ENCODE measurements around the gene ATG16L1.

The ATG16L1 gene

DNA sequence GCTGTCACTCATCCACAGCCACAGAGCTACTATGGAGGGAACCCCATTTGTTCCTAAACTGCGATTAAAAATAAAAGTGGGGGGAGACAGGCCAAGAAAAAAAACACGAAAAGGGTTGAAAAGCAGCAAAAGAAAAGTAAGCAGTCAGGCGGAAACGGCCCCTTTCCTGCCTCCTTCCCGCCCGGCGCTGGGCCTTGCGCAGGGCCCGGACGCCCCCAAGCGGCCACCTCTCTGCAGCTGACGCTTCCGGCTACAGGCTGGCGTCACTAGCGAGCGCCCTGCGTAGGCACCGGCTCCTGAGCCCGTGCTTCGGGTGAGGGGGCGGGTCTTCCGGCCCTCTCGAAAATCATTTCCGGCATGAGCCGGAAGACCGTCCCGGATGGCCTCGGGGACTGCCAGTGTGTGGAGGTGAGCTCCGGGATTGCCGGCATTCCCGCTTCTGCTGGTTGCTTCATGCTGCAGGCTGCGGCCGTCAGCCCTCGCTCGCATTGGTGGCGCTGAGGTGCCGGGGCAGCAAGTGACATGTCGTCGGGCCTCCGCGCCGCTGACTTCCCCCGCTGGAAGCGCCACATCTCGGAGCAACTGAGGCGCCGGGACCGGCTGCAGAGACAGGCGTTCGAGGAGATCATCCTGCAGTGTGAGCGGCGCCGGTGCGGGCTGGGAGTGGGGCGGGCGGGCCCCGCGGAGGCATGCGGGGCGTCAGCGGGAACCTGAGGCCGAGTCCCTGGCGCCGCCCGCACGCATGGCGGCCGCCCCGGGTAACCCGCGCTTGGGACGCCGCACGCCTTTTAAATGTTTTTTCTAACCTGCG lies at the start of gene ATG16L1:
Gene ATG16L1 (plus strand): TSS at position 368 of the 811 bp plus-strand sequence. CDS start 155 bp downstream, at position 523.
- in situ Hi-C loops (cut with MboI; ENCODE audit: low pct_unique_long_range_greater_than_20kb, low sequenced_read_pairs) = loop anchor here (25.0 kb wide), 1 partner anchor 389 kb away; the partner anchor contains the start of gene SNORC

DNA sequence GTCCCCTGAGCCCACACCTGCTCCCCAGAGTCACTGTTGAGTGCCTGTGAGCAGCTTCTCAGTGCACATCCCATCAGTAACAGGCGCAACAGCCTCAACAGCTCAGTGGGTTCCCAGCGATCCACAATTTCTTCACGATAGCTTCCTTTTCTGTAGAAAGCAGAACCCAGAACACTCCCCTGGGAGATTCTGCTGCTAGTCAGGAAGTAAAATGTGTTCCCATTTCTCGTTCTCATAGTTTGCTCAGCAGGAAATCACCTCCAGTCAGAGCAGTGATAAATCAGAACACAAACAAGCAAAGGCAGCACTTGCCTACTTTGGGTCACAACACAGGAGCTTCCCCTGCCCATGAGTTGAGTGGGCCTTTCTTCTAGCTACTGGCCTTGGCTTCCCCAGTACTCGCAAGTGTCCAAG lies 48.9 kb upstream of the ATG16L1 start:
- in situ Hi-C loops (cut with MboI; ENCODE audit: low pct_unique_long_range_greater_than_20kb, low sequenced_read_pairs) = no loop called here
- DNase-seq = peak; percentile 22

More for the DNA sequence above, at the start of gene ATG16L1:
- peak; percentile 97 for DNase-seq

- DNase-seq = no peak
- in situ Hi-C loops (cut with MboI; ENCODE audit: low pct_unique_long_range_greater_than_20kb, low sequenced_read_pairs) = no loop called here
Observed at GRCh38 chr2:233203060-233203459, 48.4 kb upstream of the ATG16L1 start.

GRCh38 chr2:233204286-233204936 lies 47.1 kb upstream of the ATG16L1 start:
- in situ Hi-C loops (cut with MboI; ENCODE audit: low pct_unique_long_range_greater_than_20kb, low sequenced_read_pairs) = no loop called here
- DNase-seq = no peak

DNA sequence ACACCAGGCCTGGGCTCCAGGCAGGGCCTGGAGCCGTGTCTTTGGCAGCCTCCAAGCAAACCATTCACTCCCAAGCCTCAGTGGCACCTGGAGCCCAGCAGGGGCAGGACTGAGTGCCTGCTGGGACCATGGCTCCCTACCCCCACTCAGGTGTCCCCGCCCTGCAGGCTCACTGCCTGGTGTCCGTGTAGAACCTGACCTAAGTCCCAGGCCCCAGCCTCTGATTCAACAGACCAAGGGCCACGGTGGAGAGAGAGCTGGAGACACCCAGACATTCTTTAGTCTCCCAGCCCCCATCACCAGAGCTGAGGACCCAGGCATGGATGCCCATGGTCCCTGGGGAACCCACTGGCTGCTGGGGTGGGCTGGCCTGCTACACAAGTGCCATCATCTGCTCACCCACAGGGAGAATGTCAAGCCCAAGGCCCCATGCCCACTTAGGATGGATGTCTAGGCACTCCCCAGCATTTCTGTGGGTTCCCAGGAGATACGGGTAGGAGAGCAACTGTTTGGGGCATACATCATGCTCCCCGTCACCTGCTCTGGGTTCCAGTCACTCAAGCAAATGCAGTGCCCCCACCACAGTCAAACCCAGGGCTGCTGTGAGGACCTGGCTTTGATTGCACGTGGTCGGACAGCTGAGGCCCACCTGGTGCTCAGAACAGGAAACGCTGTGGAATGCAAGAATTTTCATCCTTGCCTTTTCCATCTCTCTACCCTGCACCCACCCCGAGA lies 42.9 kb upstream of the ATG16L1 start:
- DNase-seq = no peak

GRCh38 chr2:233209117-233209532 lies 42.3 kb upstream of the ATG16L1 start:
- no peak for DNase-seq
- in situ Hi-C loops (cut with MboI; ENCODE audit: low pct_unique_long_range_greater_than_20kb, low sequenced_read_pairs) = no loop called here

More for the DNA sequence above, 42.9 kb upstream of the ATG16L1 start:
- in situ Hi-C loops (cut with MboI; ENCODE audit: low pct_unique_long_range_greater_than_20kb, low sequenced_read_pairs) = no loop called here

GRCh38 chr2:233209533-233210171 lies 41.8 kb upstream of the ATG16L1 start:
- DNase-seq = no peak
- in situ Hi-C loops (cut with MboI; ENCODE audit: low pct_unique_long_range_greater_than_20kb, low sequenced_read_pairs) = no loop called here

DNA sequence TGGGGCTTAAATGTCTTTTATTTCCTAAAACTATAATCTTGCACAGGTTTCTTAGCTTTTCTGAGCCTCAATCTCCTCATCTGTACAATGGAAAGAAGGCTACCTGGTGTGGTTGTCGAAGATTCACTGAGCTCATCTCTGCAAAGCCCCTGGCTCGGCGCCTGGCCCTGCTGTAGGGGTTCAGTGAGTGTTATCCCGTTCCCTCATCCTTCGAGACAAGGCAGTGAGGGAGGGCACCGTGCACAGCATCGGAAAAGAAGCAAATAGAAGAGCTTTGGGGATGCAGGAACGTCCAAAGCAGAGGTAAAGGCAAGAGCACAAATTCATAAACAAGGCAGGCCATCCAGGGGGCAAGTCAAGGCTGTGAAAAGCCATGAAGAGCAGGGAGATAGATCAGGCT lies 41.2 kb upstream of the ATG16L1 start:
- no peak for DNase-seq
- in situ Hi-C loops (cut with MboI; ENCODE audit: low pct_unique_long_range_greater_than_20kb, low sequenced_read_pairs) = no loop called here

GRCh38 chr2:233210843-233211547 lies 40.5 kb upstream of the ATG16L1 start:
- in situ Hi-C loops (cut with MboI; ENCODE audit: low pct_unique_long_range_greater_than_20kb, low sequenced_read_pairs) = no loop called here
- DNase-seq = no peak

GRCh38 chr2:233211548-233211895 lies 40.0 kb upstream of the ATG16L1 start:
- in situ Hi-C loops (cut with MboI; ENCODE audit: low pct_unique_long_range_greater_than_20kb, low sequenced_read_pairs) = no loop called here
- DNase-seq = no peak

DNA sequence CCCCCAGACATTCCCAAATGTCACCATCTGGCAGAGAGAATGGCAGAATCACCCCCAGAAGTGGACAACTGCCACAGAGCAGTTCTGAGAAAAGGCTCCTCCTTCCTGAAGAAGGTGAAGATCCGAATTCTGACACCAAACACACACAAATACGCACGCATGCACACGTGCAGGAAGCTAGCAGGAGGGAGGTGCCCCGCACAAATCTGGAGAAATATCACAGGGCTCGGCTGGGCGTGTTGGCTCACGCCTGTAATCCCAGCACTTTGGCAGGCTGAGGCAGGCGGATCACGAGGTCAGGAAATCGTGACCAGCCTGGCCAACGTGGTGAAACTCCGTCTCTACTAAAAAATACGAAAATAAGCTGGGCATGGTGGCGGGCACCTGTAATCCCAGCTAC lies 38.5 kb upstream of the ATG16L1 start:
- in situ Hi-C loops (cut with MboI; ENCODE audit: low pct_unique_long_range_greater_than_20kb, low sequenced_read_pairs) = no loop called here

GRCh38 chr2:233213975-233214374 lies 37.5 kb upstream of the ATG16L1 start:
- in situ Hi-C loops (cut with MboI; ENCODE audit: low pct_unique_long_range_greater_than_20kb, low sequenced_read_pairs) = no loop called here
- DNase-seq = no peak

More for the DNA sequence above, 38.5 kb upstream of the ATG16L1 start:
- DNase-seq = no peak

GRCh38 chr2:233217892-233218377 lies 33.5 kb upstream of the ATG16L1 start:
- in situ Hi-C loops (cut with MboI; ENCODE audit: low pct_unique_long_range_greater_than_20kb, low sequenced_read_pairs) = no loop called here
- DNase-seq = no peak

DNA sequence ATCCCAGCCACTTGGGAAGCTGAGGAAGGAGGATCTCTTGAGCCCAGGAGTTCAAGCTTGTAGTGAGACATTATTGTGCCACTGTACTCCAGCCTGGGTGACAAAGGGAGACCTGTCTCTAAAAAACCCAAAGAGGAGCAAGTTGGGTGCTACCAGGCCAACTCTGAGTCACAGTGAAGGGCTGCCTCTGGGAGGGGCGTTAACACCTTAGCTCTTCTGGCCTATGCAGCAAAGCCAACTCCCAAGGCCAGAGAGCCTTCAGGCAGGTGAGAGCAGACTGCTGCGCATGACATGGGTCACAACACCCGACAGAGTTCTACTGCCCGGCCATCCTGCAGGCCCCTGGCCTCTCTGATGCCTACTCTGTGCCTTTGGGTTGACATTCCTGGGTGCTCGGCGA lies 32.6 kb upstream of the ATG16L1 start:
- in situ Hi-C loops (cut with MboI; ENCODE audit: low pct_unique_long_range_greater_than_20kb, low sequenced_read_pairs) = no loop called here
- DNase-seq = no peak

- no peak for DNase-seq
- in situ Hi-C loops (cut with MboI; ENCODE audit: low pct_unique_long_range_greater_than_20kb, low sequenced_read_pairs) = no loop called here
Observed at GRCh38 chr2:233219848-233220247, 31.6 kb upstream of the ATG16L1 start.

DNA sequence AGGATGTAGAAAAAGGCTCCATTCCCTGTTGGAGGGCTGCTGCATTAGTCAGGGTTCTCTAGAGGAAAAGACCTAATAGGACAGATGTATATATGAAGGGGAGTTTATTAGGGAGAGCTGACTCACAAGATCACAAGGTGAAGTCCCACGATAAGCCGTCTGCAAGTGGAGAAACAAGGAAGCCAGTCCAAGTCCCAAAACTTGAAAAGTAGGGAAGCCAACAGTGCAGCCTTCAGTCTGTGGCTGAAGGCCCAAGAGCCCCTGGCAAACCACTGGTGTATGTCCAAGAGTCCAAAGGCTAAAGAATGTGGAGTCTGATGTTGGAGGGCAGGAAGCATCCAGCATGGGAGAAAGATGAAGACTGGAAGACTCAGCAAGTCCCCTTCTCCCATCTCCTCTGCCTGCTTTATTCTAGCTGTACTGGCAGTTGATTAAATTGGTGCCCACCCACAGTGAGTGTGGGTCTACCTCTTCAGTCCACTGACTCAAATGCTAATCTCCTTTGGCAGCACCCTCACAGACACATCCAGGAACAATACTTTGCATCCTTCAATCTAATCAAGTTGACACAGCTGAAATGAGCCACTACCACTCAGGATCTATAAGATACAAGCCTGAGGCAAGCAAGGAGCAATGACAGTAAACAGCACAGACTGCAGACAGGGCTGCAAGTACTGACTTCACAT lies 30.0 kb upstream of the ATG16L1 start:
- DNase-seq = no peak

DNA sequence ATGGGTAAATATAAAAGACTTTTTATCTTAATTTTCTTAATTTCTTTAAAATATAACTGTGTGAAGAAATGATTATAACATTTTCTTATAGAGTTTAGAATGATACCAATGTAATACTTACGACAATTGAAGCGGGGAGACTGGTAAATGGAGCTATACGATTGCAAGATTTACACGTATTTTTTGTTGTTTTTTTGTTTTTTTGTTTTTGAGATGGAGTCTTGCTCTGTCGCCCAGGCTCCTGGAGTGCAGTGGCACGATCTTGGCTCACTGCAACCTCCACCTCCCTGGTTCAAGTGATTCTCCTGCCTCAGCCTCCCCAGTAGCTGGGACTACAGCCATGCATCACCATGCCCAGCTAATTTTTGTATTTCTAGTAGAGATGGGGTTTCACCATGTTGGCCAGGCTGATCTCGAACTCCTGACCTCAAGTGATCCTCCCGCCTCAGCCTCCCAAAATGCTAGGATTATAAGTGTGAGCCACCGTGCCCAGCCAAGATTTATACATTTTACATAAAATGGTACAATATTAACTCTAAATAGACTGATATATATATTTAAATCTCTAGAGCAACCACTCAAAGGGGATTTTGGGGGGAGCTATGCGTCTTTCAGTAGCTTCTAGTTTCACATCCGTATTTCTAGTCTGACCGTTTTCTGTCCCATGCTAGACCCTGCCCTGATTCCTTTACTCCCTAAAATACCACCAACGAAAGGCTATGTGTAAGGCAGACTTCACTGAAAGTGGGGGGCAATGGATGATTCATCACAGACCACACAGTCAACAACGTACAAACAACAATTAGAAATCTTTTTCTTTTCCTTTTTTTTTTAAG lies 28.2 kb upstream of the ATG16L1 start:
- in situ Hi-C loops (cut with MboI; ENCODE audit: low pct_unique_long_range_greater_than_20kb, low sequenced_read_pairs) = no loop called here
- DNase-seq = no peak

More for the DNA sequence above, 30.0 kb upstream of the ATG16L1 start:
- in situ Hi-C loops (cut with MboI; ENCODE audit: low pct_unique_long_range_greater_than_20kb, low sequenced_read_pairs) = no loop called here

All from KBM-7 (cell line).